Common myeloid progenitor, CD34-positive (primary cell): Measurements from ENCODE around the gene STX8.

Source experiments
- CTCF ChIA-PET: fragments of 350-600 bp; sonication (Branson Sonifier 250); formaldehyde crosslinking; loops from one replicate; lab custom pipeline; 2021; ENCODE audit warnings: antibody characterized with exemption; lab: Charles Lee
- POLR2A ChIA-PET: fragments of 350-600 bp; sonication (Branson Sonifier 250); formaldehyde crosslinking; loops from one replicate; lab custom pipeline; 2021; ENCODE audit warnings: antibody characterized with exemption; lab: Charles Lee
- DNase-seq, 3 donors: peaks; one replicate each; pipeline versions ENCODE4 v3.0.0 to v3.0.0-alpha.2; 2013
- H3K27ac ChIP-seq, 2 experiments: 1 replicate in 1 of 2; 2 replicates in 1 of 2; pipeline ENCODE4 v1.7.0; 2013; ENCODE audit warnings: inconsistent platforms in 2 of 2, low read length in 2 of 2, mild to moderate bottlenecking in 2 of 2, low read depth in 1 of 2, moderate library complexity in 1 of 2; ENCODE audit not compliant: severe bottlenecking in 2 of 2, insufficient read depth in 1 of 2, poor library complexity in 1 of 2
- H3K27me3 ChIP-seq, 5 experiments: replicated peaks in 2 of 5; 1 replicate in 3 of 5; 2 replicates in 2 of 5; pipeline versions ENCODE4 v1.6.1 to v1.7.0; 2013; ENCODE audit warnings: low read length in 4 of 5, mild to moderate bottlenecking in 2 of 5, moderate library complexity in 2 of 5, inconsistent platforms in 1 of 5; ENCODE audit not compliant: insufficient read depth in 5 of 5, control insufficient read depth in 4 of 5
- H3K36me3 ChIP-seq, 4 experiments: 1 replicate in 2 of 4; 2 replicates in 2 of 4; pipeline versions ENCODE4 v1.6.1 to v1.7.0; 2013; ENCODE audit warnings: low read length in 3 of 4, control low read depth in 1 of 4, mild to moderate bottlenecking in 1 of 4; ENCODE audit not compliant: control insufficient read depth in 4 of 4, insufficient read depth in 4 of 4
- H3K4me1 ChIP-seq, 4 experiments: 1 replicate in 3 of 4; 2 replicates in 1 of 4; pipeline versions ENCODE4 v1.6.1 to v1.7.1; 2013; ENCODE audit warnings: low read length in 3 of 4, mild to moderate bottlenecking in 3 of 4, control low read depth in 1 of 4, inconsistent platforms in 1 of 4, moderate library complexity in 1 of 4; ENCODE audit not compliant: control insufficient read depth in 4 of 4, insufficient read depth in 4 of 4; ENCODE audit errors: control extremely low read depth in 1 of 4
- H3K4me3 ChIP-seq, 7 experiments: 1 replicate in 4 of 7; 2 replicates in 3 of 7; pipeline versions ENCODE4 v1.5.1 to v1.7.0; 2013; ENCODE audit warnings: mild to moderate bottlenecking in 7 of 7, low read length in 6 of 7, moderate library complexity in 6 of 7, inconsistent platforms in 2 of 7, low read depth in 2 of 7, control low read depth in 1 of 7; ENCODE audit not compliant: insufficient read depth in 4 of 7, control insufficient read depth in 1 of 7; ENCODE audit errors: extremely low read depth in 1 of 7
- H3K9me3 ChIP-seq, 5 experiments: 1 replicate in 4 of 5; 2 replicates in 1 of 5; pipeline versions ENCODE4 v1.6.1 to v1.7.1; 2013; ENCODE audit warnings: low read length in 4 of 5, mild to moderate bottlenecking in 2 of 5, inconsistent platforms in 1 of 5, low read depth in 1 of 5, moderate library complexity in 1 of 5; ENCODE audit not compliant: control insufficient read depth in 4 of 5, insufficient read depth in 2 of 5; ENCODE audit errors: control extremely low read depth in 1 of 5
- WGBS: methylation state at CpG from one replicate; pipeline ENCODE4 v1.1.5; 2013; ENCODE audit not compliant: insufficient coverage; 5-methylcytosine and 5-hydroxymethylcytosine counted together

STX8 gene

DNA sequence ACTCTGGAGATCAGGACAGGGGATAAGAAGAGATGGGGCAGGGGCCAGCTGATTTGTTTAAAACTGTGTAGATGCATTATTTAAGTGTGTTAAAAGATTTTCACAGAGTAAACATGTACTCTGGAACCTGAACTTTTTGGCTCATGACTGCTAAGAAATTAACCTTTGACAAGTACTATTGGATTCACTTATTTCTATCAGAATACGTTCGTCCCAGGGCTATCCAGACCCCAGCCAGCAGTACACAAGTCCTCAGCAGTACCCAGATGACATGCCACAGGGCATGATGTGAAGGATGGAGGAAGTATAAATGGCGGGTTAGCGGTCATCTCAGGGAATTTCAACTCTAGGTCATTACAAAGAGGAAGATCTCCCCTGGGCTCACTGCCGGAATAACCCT lies 253.7 kb downstream of the STX8 start:
- Histone ChIP-seq H3K4me3 (no peak overlapping the region), H3K27me3 (no peaks in the 10 kb centered on the region), H3K9me3 (peaks cover 0 to 10% (median 3%) of the 10 kb centered on the region in 5 experiments), H3K27ac (no peak overlapping the region), H3K4me1 (peaks cover 0 to 12% (median 2%) of the 10 kb centered on the region in 4 experiments), H3K36me3 (no peaks in the 10 kb centered on the region)
- DNase-seq: no peak
- ChIA-PET CTCF (no interaction called here), POLR2A (no interaction called here)
- 85% methylated on average over 3 of the region's 5 CpGs for WGBS

DNA sequence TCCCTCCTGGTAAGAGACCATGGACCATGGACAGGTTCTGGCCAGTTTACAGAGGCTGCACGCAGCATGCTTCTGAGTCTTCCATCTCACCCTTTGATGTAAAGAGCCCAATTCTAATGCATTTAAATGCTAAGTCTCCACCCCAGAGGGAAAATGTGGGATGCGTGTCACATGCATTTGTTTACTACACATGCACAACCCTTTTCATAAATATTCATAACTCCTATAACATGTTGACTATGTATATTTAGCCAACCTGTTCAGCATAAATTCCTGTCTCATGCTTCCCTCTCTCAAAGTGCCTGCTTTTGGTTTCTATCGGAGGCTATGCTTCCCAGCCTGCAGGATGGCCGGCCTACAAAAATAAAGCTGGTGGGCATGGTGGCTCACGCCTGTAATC lies 260.3 kb downstream of the STX8 start:
- POLR2A ChIA-PET: interaction anchor here (0.6 kb wide), 1 partner anchor 11 kb away, joined by 4 read pairs; no protein-coding TSS in a partner anchor
- Histone ChIP-seq H3K27ac (no peak overlapping the region), H3K27me3 (no peaks in the 10 kb centered on the region), H3K4me3 (no peak overlapping the region), H3K9me3 (peaks cover 0 to 10% (median 3%) of the 10 kb centered on the region in 5 experiments), H3K4me1 (no peaks in the 10 kb centered on the region), H3K36me3 (no peaks in the 10 kb centered on the region)
- no peak for DNase-seq
- WGBS: 100% methylated on average over 5 of the region's 5 CpGs
- CTCF ChIA-PET: no interaction called here

DNA sequence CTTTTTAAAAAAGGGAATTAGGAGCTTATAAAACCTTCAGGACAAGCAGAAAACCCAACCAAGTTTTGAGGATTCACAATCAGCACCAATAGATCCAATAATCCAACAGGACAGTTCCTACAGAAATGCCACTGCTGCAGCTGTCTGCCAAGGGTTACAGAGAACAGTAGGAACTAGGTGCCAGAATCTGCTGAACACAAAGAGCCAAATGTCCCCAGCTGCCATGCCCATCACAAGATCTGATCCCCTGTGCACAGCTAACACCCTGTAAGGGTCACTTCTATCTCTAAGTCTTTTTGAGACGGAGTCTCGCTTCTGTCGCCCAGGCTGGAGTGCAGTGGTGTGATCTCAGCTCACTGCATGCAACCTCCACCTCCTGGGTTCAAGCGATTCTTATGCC lies 262.3 kb downstream of the STX8 start:
- ChIA-PET CTCF (no interaction called here), POLR2A (interaction anchor here (0.6 kb wide), 1 partner anchor 15 kb away, joined by 3 read pairs; no protein-coding TSS in a partner anchor)
- no peak for DNase-seq

DNA sequence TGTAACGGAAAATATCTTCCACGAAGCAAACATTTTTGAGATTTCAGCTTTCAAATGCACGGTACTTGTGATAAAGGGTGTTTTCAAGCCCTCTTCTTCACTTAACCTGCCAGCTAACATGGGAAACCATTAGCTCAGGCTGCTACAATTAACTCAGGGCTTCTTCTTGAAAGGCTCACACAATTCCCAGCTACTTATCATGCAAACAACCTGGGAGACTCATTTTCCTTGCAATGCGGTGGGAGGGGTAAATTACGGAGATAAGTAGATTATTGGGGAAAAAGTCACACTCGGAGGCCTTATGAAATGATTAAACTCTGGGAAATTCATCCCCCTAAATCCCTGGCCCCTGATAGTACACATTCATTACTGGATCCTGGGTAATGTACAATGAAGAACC lies 266.4 kb downstream of the STX8 start:
- CTCF ChIA-PET: interaction anchor here (1.0 kb wide), 1 partner anchor 14 kb away, joined by 3 read pairs; no protein-coding TSS in a partner anchor
- Histone ChIP-seq H3K4me3 (no peak overlapping the region), H3K27me3 (no peaks in the 10 kb centered on the region), H3K36me3 (no peaks in the 10 kb centered on the region), H3K4me1 (no peaks in the 10 kb centered on the region), H3K9me3 (no peaks in the 10 kb centered on the region), H3K27ac (no peak overlapping the region)
- WGBS: 97% methylated on average over 3 of the region's 6 CpGs
- POLR2A ChIA-PET: no interaction called here
- no peak for DNase-seq

More for the DNA sequence above, 262.3 kb downstream of the STX8 start:
- no peak overlapping the region for H3K27ac ChIP-seq
- no peaks in the 10 kb centered on the region for H3K36me3 ChIP-seq
- peaks cover 0 to 6% (median under 1%) of the 10 kb centered on the region in 5 experiments for H3K9me3 ChIP-seq
- H3K4me1 ChIP-seq: no peaks in the 10 kb centered on the region
- H3K4me3 ChIP-seq: no peak overlapping the region
- H3K27me3 ChIP-seq: no peaks in the 10 kb centered on the region
- 95% methylated on average over 4 of the region's 4 CpGs for WGBS

DNA sequence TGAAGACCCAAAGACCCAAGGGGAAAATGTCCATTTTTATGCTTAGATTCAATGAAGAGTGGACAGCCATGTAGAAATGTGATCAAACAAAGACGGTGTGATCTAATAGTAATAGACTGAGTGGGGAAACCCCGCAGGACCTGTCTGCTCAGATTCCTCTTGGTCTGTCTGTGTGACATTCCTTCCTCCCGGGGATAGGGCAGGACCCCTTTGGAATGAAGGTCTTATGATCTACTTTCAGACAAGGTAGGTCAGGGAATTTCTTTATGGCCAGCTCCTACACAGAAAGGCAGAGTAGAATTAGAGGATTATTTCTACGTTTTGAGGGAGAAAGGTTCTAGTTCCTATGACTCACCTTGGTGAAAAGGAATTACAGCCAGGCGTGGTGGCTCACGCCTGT lies 267.6 kb downstream of the STX8 start:
- WGBS: 98% methylated on average over 4 of the region's 6 CpGs
- ChIA-PET CTCF (no interaction called here), POLR2A (no interaction called here)
- H3K4me1 ChIP-seq: no peaks in the 10 kb centered on the region
- H3K4me3 ChIP-seq: no peak overlapping the region
- DNase-seq: no peak
- no peaks in the 10 kb centered on the region for H3K9me3 ChIP-seq
- no peaks in the 10 kb centered on the region for H3K36me3 ChIP-seq
- no peak overlapping the region for H3K27ac ChIP-seq
- H3K27me3 ChIP-seq: no peaks in the 10 kb centered on the region

DNA sequence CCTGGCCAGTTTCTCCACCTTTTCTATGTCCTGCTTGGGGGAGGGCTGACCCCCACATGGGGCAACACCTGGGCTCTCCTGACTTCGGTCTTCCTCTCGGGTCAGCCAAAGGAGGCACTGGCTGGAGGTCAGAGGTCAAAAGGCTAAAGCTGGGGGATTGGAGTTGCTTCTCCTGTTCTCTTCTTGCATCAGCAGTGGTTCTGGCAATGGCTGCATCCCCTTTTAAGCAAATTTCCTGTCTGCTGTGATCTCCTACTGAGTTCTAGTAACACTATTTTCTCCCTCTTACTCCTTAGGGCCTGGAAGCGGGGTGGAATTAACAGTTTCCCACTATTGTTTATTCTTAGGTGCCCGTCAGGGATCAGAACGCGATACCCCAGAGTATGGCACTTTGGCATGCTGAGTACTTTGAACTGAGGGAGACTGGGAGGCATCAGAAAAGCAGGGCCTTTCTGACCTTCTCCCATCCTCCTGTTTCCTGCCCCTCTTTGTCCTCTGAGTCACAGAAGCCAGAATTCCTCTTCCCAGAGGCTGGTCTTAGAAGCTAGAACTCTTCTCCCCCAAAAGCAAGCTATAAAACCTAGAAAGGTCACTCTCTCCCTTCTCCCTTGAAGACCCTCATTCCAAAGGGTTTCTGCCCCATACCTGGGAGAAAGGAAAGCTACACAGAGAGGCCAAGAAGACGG lies 268.2 kb downstream of the STX8 start:
- no peak overlapping the region for H3K4me3 ChIP-seq
- H3K36me3 ChIP-seq: no peaks in the 10 kb centered on the region
- DNase-seq: no peak
- no peaks in the 10 kb centered on the region for H3K27me3 ChIP-seq
- ChIA-PET POLR2A (no interaction called here), CTCF (interaction anchor here (1.2 kb wide), 1 partner anchor 15 kb away, joined by 3 read pairs; no protein-coding TSS in a partner anchor)
- no peaks in the 10 kb centered on the region for H3K4me1 ChIP-seq
- no peak overlapping the region for H3K27ac ChIP-seq
- WGBS: 100% methylated on average over 6 of the region's 7 CpGs
- no peaks in the 10 kb centered on the region for H3K9me3 ChIP-seq

DNA sequence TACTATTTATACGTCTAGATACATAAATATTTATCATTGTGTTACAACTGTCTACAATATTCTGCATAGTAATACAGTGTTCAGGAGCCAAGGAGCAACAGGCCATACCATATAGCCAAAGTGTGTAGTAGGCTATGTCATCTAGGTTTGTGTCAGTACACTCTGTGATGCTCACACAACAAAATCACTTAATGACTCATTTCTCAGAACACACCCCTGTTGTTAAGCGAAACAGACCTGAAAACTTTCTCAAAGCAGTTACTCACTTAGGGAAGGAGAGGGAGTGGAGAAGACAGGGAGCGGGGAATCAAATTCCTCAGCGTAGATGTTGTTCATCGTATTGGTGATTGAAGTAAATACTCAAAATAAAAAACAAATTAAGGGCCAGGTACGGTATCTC lies 269.5 kb downstream of the STX8 start:
- WGBS: no CpG with 5 or more reads among the region's 6 CpGs
- CTCF ChIA-PET: interaction anchor here (1.2 kb wide), 1 partner anchor 14 kb away, joined by 3 read pairs; no protein-coding TSS in a partner anchor
- Histone ChIP-seq H3K36me3 (no peaks in the 10 kb centered on the region), H3K27ac (no peak overlapping the region), H3K4me3 (no peak overlapping the region), H3K4me1 (no peaks in the 10 kb centered on the region), H3K27me3 (no peaks in the 10 kb centered on the region), H3K9me3 (no peaks in the 10 kb centered on the region)
- POLR2A ChIA-PET: no interaction called here
- DNase-seq: no peak
